NOMO-1 treated with dmso at 0.1 percent for 144 hours (cell line): ENCODE measurements around the gene PPP1R1B.

ENCODE experiments used
- DNase-seq: peaks from one replicate; lab custom pipeline; 2025; ENCODE audit not compliant: unreplicated experiment; lab: John Stamatoyannopoulos, UW

The PPP1R1B gene

GRCh38 chr17:39631403-39631802, 4.7 kb downstream of the PPP1R1B start:
- DNase-seq = no peak

GRCh38 chr17:39632153-39632941, 5.6 kb downstream of the PPP1R1B start:
- DNase-seq = no peak

- no peak for DNase-seq
Measured at GRCh38 chr17:39633570-39634183, 6.9 kb downstream of the PPP1R1B start.

DNA sequence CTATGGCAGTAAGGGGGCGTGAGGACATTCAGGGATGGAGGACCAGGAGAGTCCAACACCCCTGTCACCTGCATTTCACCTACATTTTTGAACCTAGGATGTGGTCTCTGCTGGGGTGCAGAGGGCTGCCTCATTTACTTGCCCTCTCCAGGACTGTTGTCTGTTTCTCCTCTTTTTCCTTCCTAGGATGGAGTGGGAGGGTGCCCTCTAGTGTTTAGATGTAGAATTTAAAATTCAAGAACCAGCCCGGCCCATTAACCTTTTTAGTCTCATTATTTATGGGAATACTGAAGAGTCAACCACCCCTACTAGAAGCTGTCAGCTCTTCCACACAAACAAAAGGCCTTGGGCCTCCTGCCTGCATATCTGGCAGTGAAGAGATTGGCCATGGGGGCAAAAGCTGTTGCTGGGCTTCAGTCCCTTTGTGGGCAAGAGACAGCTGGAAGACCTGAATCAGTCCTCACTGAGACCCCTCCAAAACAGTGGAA, 7.7 kb downstream of the PPP1R1B start:
- DNase-seq = no peak

GRCh38 chr17:39635614-39636176, 8.9 kb downstream of the PPP1R1B start:
- DNase-seq = no peak

DNA sequence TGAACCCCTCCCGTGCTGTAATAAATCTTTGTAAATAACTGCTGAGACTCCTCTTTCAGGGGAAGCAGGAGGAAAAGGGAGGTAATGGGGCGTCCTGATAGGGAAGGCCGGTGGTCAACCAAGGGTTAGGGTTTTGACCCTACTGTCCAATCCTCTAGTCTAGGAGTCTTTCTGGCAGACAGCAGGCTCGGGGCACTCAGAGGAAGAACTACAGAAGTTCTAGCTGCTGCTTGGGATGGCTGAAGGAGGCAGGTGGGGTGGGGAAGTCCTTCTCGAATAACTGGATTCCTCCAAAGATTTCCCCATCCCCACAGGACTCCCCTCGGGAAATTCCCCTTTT, 9.8 kb downstream of the PPP1R1B start:
- DNase-seq = no peak

DNA sequence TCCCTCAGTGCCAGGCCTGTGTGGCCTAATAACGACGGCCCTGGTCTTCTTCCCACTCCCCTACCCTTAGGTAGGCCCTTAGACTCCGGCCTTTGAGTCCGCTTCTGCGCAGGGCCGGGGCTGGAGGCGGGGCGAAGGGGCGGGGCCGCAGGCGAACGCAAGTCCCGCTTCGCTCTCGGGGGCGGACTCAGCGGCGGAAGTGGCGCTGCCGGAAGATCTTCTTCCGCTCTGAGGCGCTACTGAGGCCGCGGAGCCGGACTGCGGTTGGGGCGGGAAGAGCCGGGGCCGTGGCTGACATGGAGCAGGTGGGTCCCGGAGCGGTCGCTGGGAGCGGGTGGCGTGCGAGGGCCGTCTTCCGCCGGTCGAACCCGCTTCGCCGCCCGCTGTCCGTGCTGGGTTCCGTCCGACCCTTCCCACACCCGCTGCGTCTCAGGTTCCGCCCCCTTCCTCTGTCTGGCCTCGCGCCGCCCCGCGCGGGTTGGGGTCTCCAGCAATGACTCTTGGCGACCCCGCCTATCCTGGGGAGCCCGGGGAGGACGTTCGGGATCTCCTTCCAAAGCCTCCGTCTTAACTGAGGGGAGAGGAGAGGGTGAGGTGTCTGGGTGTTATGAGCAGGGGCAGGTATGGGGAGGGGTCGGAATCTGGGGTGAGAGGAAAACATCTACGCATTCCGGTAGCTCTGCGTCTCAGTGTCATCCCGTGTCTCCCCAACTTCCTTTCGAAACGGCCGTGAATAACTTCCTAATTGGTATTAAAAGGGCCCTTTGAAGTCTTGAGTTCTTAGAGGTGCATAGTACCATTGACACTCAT, 10.4 kb downstream of the PPP1R1B start, which contains the start of gene STARD3:
TSS of gene STARD3 (plus strand) at position 218 of the 810 bp plus-strand sequence. CDS start 16,388 bp downstream, outside the sequence.
- peak; percentile 70 for DNase-seq

- no peak for DNase-seq
Measured at GRCh38 chr17:39638317-39638716, 11.6 kb downstream of the PPP1R1B start.

DNA sequence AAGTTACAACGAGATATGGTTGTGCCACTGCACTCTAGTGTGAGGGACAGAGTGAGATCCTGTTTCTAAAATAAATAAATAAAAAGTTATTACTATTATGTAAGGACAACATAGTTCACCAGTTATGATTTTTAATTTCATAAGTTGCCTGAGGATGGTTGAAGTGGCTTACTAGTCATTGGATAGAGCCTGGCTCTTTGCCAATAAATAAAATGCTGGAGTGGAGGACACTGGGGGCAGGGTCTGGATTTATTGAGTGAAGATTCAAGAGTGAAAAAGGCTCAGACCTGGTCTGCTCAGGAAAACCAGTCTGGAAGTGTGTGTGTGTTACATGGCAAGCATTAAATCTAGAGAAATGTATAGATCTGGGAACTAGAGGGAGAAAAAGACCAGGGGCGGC, 12.3 kb downstream of the PPP1R1B start:
- no peak for DNase-seq

GRCh38 chr17:39639566-39640458, 13.1 kb downstream of the PPP1R1B start:
- DNase-seq = no peak

DNA sequence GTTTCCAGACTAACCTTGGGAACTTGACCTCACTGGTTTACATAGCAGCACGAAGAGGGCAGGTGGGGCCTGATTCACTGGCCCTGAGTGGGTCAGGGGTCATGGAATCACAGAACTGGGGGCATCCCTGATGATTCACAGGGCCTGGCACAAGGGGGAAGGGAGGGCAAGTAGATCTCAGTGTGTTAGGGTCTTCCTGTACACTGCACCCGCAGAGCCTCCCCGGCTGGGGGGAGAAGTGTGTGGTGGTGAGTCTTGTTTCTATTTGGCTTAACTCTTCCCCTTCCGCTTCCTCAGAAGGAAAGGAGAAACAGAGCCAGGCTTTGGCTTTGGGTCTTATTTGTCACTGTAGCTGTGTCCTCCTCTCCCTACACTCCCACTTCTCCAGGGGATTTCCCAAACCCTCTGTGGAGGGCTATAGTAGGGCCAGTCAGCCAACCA, 13.9 kb downstream of the PPP1R1B start:
- no peak for DNase-seq

GRCh38 chr17:39641097-39641496, 14.3 kb downstream of the PPP1R1B start:
- DNase-seq = no peak

GRCh38 chr17:39641883-39642282, 15.1 kb downstream of the PPP1R1B start:
- no peak for DNase-seq

DNA sequence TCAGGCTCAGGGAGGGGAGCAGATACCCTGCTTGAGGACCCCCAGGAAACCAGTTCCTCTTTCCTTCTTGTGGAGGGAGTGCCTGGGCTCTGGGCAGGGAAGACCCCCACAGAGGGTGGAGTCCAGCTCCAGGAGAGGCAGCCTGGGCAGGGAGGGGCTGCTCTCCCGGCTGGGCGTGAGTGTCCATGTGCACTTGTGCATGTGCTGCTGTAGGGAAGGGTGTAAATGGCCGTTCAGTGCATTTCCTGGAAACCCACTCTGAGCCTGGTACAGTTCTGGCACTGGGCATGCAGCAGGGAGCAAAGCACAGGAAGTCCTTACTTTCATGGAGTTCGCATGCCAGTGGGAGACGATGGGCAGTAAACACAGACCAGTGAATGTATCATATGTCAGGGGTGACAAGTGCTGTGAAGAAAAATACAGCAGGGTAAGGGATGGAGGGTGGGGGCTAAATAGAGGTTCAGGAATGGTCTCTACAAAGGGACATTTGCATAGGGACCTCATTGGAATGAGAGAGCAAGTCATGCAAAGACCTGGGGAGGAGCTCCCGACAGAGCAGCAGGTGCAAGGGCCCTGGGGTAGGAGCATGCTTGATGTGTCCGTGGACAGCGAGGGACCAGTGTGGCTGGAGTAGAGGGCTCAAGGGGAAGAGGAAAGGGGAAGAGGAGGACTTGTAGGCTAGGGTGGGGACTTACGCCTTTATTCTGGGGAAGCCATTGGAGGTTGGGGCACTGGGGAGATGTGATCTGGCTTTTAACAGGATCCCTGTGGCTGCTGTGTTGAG, 15.7 kb downstream of the PPP1R1B start:
- DNase-seq = no peak

- no peak for DNase-seq
Measured at GRCh38 chr17:39643271-39643670, 16.5 kb downstream of the PPP1R1B start.

- DNase-seq = no peak
Measured at GRCh38 chr17:39647256-39647655, 20.5 kb downstream of the PPP1R1B start.

DNA sequence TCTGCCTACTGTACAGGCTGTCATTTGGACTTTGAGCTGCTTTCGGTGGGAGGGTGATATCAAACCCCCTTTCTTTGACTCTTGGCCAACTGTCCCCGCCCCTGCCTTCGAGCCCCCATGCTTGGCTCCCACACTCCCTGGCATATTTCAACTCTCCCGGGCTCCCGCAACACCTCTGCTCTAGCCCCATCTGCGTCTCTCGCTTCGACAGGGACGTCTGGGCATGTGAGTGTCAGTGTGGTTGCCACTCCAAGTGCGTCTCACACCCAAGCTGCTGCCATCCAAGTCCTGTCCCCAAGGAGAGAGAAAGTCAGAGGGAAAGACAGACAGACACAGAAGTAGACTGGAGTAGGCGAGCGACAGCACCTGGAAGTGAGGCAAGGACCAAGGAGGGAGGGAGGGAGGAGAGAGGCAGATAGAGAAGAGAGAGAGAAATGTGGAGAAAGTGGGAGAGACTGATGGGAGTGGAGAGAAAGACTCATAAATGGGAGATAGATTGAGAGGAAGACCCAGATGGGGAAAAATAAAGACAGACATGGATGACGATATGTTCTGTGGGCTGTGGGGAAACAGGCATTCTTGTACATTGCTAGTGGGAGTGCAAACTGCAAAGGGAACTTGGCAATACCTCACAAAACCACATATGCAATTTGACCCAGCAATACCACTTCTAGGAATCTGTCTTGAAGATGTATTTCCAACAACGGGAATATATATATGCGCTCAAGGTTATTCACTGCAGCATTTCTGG, 22.0 kb downstream of the PPP1R1B start:
- no peak for DNase-seq

DNA sequence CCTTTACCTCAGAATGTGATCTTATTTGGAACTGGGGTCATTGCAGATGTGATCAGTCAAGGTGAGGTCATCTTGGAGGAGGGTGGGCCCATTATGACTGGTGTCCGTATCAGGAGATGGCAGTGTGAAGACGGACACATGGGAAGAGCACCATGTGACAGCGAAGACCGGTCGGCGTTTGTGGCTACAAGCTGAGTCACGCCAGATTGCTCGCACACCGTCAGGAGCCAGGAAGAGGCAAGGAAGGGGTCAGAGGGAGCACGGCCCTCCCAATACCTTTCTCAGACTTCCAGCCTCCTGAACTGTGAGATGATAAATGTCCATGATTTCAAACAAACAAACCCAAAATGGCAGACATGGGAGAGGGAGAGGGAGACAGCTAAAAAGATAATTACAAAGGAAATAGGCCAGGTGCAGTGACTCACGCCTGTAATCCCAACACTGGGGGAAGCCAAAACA, 23.4 kb downstream of the PPP1R1B start:
- no peak for DNase-seq
